Measurements from ENCODE around the gene CFAP221.

The CFAP221 gene

GRCh38 chr2:119698246-119698645 lies 154.0 kb downstream of the CFAP221 start:
- H3K9ac ChIP-seq (ENCODE audit: insufficient read length, low read depth) = no peak overlapping the region
- TF ChIP-seq ZNF274 (IDR thresholded peaks at IDR 0.05; ENCODE audit: low read depth, low read length) = no peak
- TF ChIP-seq SUZ12 (IDR thresholded peaks at IDR 0.05; ENCODE audit: extremely low read depth, insufficient read depth, insufficient read length) = no peak
- TF ChIP-seq YY1 (IDR thresholded peaks at IDR 0.05; ENCODE audit: insufficient read depth, insufficient read length) = no peak
- no peaks in the 10 kb centered on the region for H3K36me3 ChIP-seq (ENCODE audit: insufficient read depth, insufficient read length, low read length)
- H3K4me1 ChIP-seq (ENCODE audit: insufficient read depth, insufficient read length) = peaks cover 36% of the 10 kb centered on the region
- DNase-seq (ENCODE audit: low read depth, low spot score) = no peak
- H3K27me3 ChIP-seq (ENCODE audit: insufficient read depth, insufficient read length) = no peaks in the 10 kb centered on the region
- no peak overlapping the region for H3K4me3 ChIP-seq (ENCODE audit: insufficient read length, low read depth)
- no peaks in the 10 kb centered on the region for H3K9me3 ChIP-seq (ENCODE audit: insufficient read depth, low read length)

- Histone ChIP-seq H3K4me1 (ENCODE audit: insufficient read depth, insufficient read length) (peaks cover 32% of the 10 kb centered on the region), H3K9ac (ENCODE audit: insufficient read length, low read depth) (no peak overlapping the region), H3K36me3 (ENCODE audit: insufficient read depth, insufficient read length, low read length) (no peaks in the 10 kb centered on the region), H3K27me3 (ENCODE audit: insufficient read depth, insufficient read length) (no peaks in the 10 kb centered on the region), H3K4me3 (ENCODE audit: insufficient read length, low read depth) (peak overlapping the region; percentile 29), H3K9me3 (ENCODE audit: insufficient read depth, low read length) (no peaks in the 10 kb centered on the region)
- no peak for TF ChIP-seq YY1 (IDR thresholded peaks at IDR 0.05; ENCODE audit: insufficient read depth, insufficient read length)
- DNase-seq (ENCODE audit: low read depth, low spot score) = no peak
Measured at GRCh38 chr2:119699016-119699606, 154.9 kb downstream of the CFAP221 start.

- peak; percentile 81 for DNase-seq (ENCODE audit: low read depth, low spot score)
- no peak overlapping the region for H3K4me3 ChIP-seq (ENCODE audit: insufficient read length, low read depth)
- peaks cover 15% of the 10 kb centered on the region for H3K4me1 ChIP-seq (ENCODE audit: insufficient read depth, insufficient read length)
- H3K9me3 ChIP-seq (ENCODE audit: insufficient read depth, low read length) = peaks cover 9% of the 10 kb centered on the region
- TF ChIP-seq SUZ12 (IDR thresholded peaks at IDR 0.05; ENCODE audit: extremely low read depth, insufficient read depth, insufficient read length) = no peak
- TF ChIP-seq YY1 (IDR thresholded peaks at IDR 0.05; ENCODE audit: insufficient read depth, insufficient read length) = no peak
- no peak for TF ChIP-seq ZNF274 (IDR thresholded peaks at IDR 0.05; ENCODE audit: low read depth, low read length)
- no peaks in the 10 kb centered on the region for H3K36me3 ChIP-seq (ENCODE audit: insufficient read depth, insufficient read length, low read length)
- H3K9ac ChIP-seq (ENCODE audit: insufficient read length, low read depth) = no peak overlapping the region
- no peaks in the 10 kb centered on the region for H3K27me3 ChIP-seq (ENCODE audit: insufficient read depth, insufficient read length)
Measured at GRCh38 chr2:119700866-119701265, 156.6 kb downstream of the CFAP221 start.

- DNase-seq (ENCODE audit: low read depth, low spot score) = no peak
- Histone ChIP-seq H3K9ac (ENCODE audit: insufficient read length, low read depth) (no peak overlapping the region), H3K9me3 (ENCODE audit: insufficient read depth, low read length) (peaks cover 9% of the 10 kb centered on the region), H3K27me3 (ENCODE audit: insufficient read depth, insufficient read length) (no peaks in the 10 kb centered on the region), H3K36me3 (ENCODE audit: insufficient read depth, insufficient read length, low read length) (no peaks in the 10 kb centered on the region), H3K4me3 (ENCODE audit: insufficient read length, low read depth) (no peak overlapping the region), H3K4me1 (ENCODE audit: insufficient read depth, insufficient read length) (peaks cover 12% of the 10 kb centered on the region)
- TF ChIP-seq SUZ12 (IDR thresholded peaks at IDR 0.05; ENCODE audit: extremely low read depth, insufficient read depth, insufficient read length) (no peak), ZNF274 (IDR thresholded peaks at IDR 0.05; ENCODE audit: low read depth, low read length) (no peak), YY1 (IDR thresholded peaks at IDR 0.05; ENCODE audit: insufficient read depth, insufficient read length) (no peak)
Measured at GRCh38 chr2:119701352-119701751, 157.1 kb downstream of the CFAP221 start.

GRCh38 chr2:119702203-119702917 lies 158.1 kb downstream of the CFAP221 start:
- Histone ChIP-seq H3K4me1 (ENCODE audit: insufficient read depth, insufficient read length) (peaks cover 9% of the 10 kb centered on the region), H3K4me3 (ENCODE audit: insufficient read length, low read depth) (no peak overlapping the region), H3K27me3 (ENCODE audit: insufficient read depth, insufficient read length) (no peaks in the 10 kb centered on the region), H3K36me3 (ENCODE audit: insufficient read depth, insufficient read length, low read length) (no peaks in the 10 kb centered on the region), H3K9ac (ENCODE audit: insufficient read length, low read depth) (peak overlapping the region; percentile 32), H3K9me3 (ENCODE audit: insufficient read depth, low read length) (peaks cover 9% of the 10 kb centered on the region)
- no peak for TF ChIP-seq SUZ12 (IDR thresholded peaks at IDR 0.05; ENCODE audit: extremely low read depth, insufficient read depth, insufficient read length)
- TF ChIP-seq YY1 (IDR thresholded peaks at IDR 0.05; ENCODE audit: insufficient read depth, insufficient read length) = no peak
- no peak for TF ChIP-seq ZNF274 (IDR thresholded peaks at IDR 0.05; ENCODE audit: low read depth, low read length)
- DNase-seq (ENCODE audit: low read depth, low spot score) = no peak

- TF ChIP-seq YY1 (IDR thresholded peaks at IDR 0.05; ENCODE audit: insufficient read depth, insufficient read length) (no peak), ZNF274 (IDR thresholded peaks at IDR 0.05; ENCODE audit: low read depth, low read length) (no peak), SUZ12 (IDR thresholded peaks at IDR 0.05; ENCODE audit: extremely low read depth, insufficient read depth, insufficient read length) (no peak)
- H3K9ac ChIP-seq (ENCODE audit: insufficient read length, low read depth) = peak overlapping the region; percentile 32
- H3K36me3 ChIP-seq (ENCODE audit: insufficient read depth, insufficient read length, low read length) = no peaks in the 10 kb centered on the region
- H3K4me3 ChIP-seq (ENCODE audit: insufficient read length, low read depth) = no peak overlapping the region
- peak; percentile 71 for DNase-seq (ENCODE audit: low read depth, low spot score)
- peaks cover 9% of the 10 kb centered on the region for H3K9me3 ChIP-seq (ENCODE audit: insufficient read depth, low read length)
- no peaks in the 10 kb centered on the region for H3K27me3 ChIP-seq (ENCODE audit: insufficient read depth, insufficient read length)
- H3K4me1 ChIP-seq (ENCODE audit: insufficient read depth, insufficient read length) = peaks cover 9% of the 10 kb centered on the region
Measured at GRCh38 chr2:119702918-119703401, 158.7 kb downstream of the CFAP221 start.

GRCh38 chr2:119703526-119703925 lies 159.3 kb downstream of the CFAP221 start:
- no peak for TF ChIP-seq SUZ12 (IDR thresholded peaks at IDR 0.05; ENCODE audit: extremely low read depth, insufficient read depth, insufficient read length)
- no peak for TF ChIP-seq ZNF274 (IDR thresholded peaks at IDR 0.05; ENCODE audit: low read depth, low read length)
- TF ChIP-seq YY1 (IDR thresholded peaks at IDR 0.05; ENCODE audit: insufficient read depth, insufficient read length) = no peak
- Histone ChIP-seq H3K9ac (ENCODE audit: insufficient read length, low read depth) (no peak overlapping the region), H3K4me1 (ENCODE audit: insufficient read depth, insufficient read length) (peaks cover 9% of the 10 kb centered on the region), H3K36me3 (ENCODE audit: insufficient read depth, insufficient read length, low read length) (no peaks in the 10 kb centered on the region), H3K27me3 (ENCODE audit: insufficient read depth, insufficient read length) (no peaks in the 10 kb centered on the region), H3K9me3 (ENCODE audit: insufficient read depth, low read length) (peaks cover 9% of the 10 kb centered on the region), H3K4me3 (ENCODE audit: insufficient read length, low read depth) (no peak overlapping the region)
- no peak for DNase-seq (ENCODE audit: low read depth, low spot score)

Measured in NT2/D1 (cell line).